KMS-11 (cell line): Measurements from ENCODE around the gene PISD.

Experiments
- H2AFZ ChIP-seq: fragments of 200-600 bp; sonication (generic); 2 replicates; pipeline ENCODE4 v1.6.1; 2016; ENCODE audit warnings: antibody characterized with exemption, mixed run types, low read depth
- H3K27ac ChIP-seq: fragments of 200-600 bp; sonication (generic); 2 replicates; pipeline ENCODE4 v1.6.1; 2016; ENCODE audit warnings: mild to moderate bottlenecking, mixed run types
- H3K27me3 ChIP-seq: fragments of 200-600 bp; sonication (generic); 2 replicates; pipeline ENCODE4 v1.6.1; 2017; ENCODE audit warnings: mild to moderate bottlenecking, low read depth, mixed run types, moderate library complexity; ENCODE audit not compliant: insufficient read depth
- H3K36me3 ChIP-seq: fragments of 200-600 bp; sonication (generic); 2 replicates; pipeline ENCODE4 v1.6.1; 2017; ENCODE audit warnings: mild to moderate bottlenecking, mixed run types; ENCODE audit not compliant: insufficient read depth
- H3K4me1 ChIP-seq: fragments of 200-600 bp; sonication (generic); 2 replicates; pipeline ENCODE4 v1.6.1; 2016; ENCODE audit warnings: mild to moderate bottlenecking, low read depth, mixed run types; ENCODE audit not compliant: poor library complexity, severe bottlenecking
- H3K4me2 ChIP-seq: fragments of 200-600 bp; sonication (generic); 2 replicates; pipeline ENCODE4 v1.7.0; 2016; ENCODE audit warnings: mild to moderate bottlenecking, mixed run types
- H3K4me3 ChIP-seq: fragments of 200-600 bp; sonication (generic); IDR thresholded peaks from 2 replicates; pipeline ENCODE4 v1.6.1; 2017; ENCODE audit warnings: low read depth, low read length, mixed read lengths; ENCODE audit not compliant: insufficient read depth
- H3K79me2 ChIP-seq: fragments of 200-600 bp; sonication (generic); 2 replicates; pipeline ENCODE4 v1.6.1; 2016; ENCODE audit warnings: low read depth, mixed run types; ENCODE audit not compliant: insufficient read depth
- H3K9ac ChIP-seq: fragments of 200-600 bp; sonication (generic); 2 replicates; pipeline ENCODE4 v1.6.1; 2016; ENCODE audit warnings: mild to moderate bottlenecking, mixed run types
- H4K20me1 ChIP-seq: fragments of 200-600 bp; sonication (generic); 2 replicates; pipeline ENCODE4 v1.6.1; 2016; ENCODE audit warnings: mild to moderate bottlenecking, mixed run types; ENCODE audit not compliant: insufficient read depth
- CTCF ChIP-seq: fragments of 200-600 bp; sonication (generic); conservative IDR thresholded peaks from 2 replicates; pipeline ENCODE4 v1.6.1; 2017; ENCODE audit warnings: low read depth, mild to moderate bottlenecking, antibody characterized with exemption, low read length, moderate library complexity, mixed read lengths

Gene PISD

GRCh38 chr22:31615940-31616314 is 46.1 kb downstream of the PISD start:
- Histone ChIP-seq H3K27ac (no peak overlapping the region), H3K4me3 (no peak overlapping the region), H3K79me2 (no peaks in the 10 kb centered on the region), H2AFZ (no peak overlapping the region), H3K4me2 (no peak overlapping the region), H4K20me1 (no peaks in the 10 kb centered on the region), H3K36me3 (no peaks in the 10 kb centered on the region), H3K9ac (no peak overlapping the region), H3K27me3 (no peaks in the 10 kb centered on the region), H3K4me1 (peaks cover 8% of the 10 kb centered on the region)
- TF ChIP-seq CTCF: no peak

DNA sequence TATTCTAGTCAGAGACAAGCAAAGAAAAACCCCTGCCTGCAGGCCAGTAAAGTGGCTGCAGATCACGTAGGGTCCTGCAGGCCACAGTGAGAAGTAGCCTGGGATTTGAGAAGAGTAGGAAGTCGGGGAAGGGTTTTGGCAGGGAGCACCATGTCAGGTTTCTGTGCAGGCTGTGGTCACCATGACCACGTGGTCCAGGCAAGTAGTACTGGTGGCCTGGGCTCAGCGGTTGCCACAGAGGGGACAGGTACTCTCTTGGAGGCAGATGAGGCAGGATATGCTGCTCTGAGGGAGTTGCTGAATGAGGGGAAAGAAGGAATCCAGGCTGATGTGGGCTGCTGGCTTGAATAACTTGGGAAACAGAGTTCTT is 46.5 kb downstream of the PISD start:
- no peaks in the 10 kb centered on the region for H3K27me3 ChIP-seq
- no peak overlapping the region for H3K4me2 ChIP-seq
- H3K4me3 ChIP-seq: no peak overlapping the region
- no peaks in the 10 kb centered on the region for H3K79me2 ChIP-seq
- no peak overlapping the region for H2AFZ ChIP-seq
- H3K9ac ChIP-seq: no peak overlapping the region
- H3K27ac ChIP-seq: no peak overlapping the region
- H3K36me3 ChIP-seq: no peaks in the 10 kb centered on the region
- no peak for TF ChIP-seq CTCF
- H4K20me1 ChIP-seq: no peaks in the 10 kb centered on the region
- H3K4me1 ChIP-seq: peaks cover 8% of the 10 kb centered on the region

DNA sequence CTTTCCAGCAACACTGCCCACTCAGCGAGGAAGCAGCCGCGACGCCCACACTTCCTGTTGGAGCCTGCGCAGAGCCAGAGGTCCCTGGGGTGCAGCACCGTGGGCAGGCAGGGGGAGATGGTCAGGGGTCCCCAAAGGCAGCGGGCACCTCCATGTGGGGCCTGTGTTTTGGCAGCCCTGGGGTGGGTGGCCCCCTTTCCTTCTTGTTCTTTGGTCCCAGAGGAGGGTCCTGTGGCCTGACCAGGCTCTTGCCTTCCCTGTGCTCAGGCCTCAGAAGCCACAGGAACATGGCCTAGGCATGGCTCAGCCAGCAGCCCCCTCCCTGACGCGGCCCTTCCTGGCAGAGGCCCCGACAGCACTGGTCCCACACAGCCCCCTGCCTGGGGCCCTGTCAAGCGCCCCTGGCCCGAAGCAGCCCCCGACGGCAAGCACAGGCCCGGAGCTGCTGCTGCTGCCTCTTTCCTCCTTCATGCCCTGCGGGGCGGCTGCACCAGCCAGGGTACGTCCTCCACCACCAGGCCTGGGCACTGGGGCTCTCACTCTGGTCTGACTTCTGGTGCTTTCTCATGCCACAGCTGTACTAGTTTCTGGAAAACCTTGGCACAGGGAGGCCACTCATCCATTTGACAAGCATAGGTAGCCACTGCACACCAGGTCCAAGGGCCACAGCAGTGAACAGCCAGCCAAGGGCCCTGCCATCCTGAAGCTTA is 47.1 kb downstream of the PISD start:
- no peaks in the 10 kb centered on the region for H4K20me1 ChIP-seq
- no peak overlapping the region for H3K4me2 ChIP-seq
- no peak overlapping the region for H3K4me3 ChIP-seq
- no peak overlapping the region for H3K9ac ChIP-seq
- H3K79me2 ChIP-seq: no peaks in the 10 kb centered on the region
- no peak for TF ChIP-seq CTCF
- H3K27me3 ChIP-seq: no peaks in the 10 kb centered on the region
- no peak overlapping the region for H3K27ac ChIP-seq
- H3K4me1 ChIP-seq: peaks cover 8% of the 10 kb centered on the region
- no peak overlapping the region for H2AFZ ChIP-seq
- no peaks in the 10 kb centered on the region for H3K36me3 ChIP-seq

GRCh38 chr22:31613904-31614296 is 48.1 kb downstream of the PISD start:
- no peaks in the 10 kb centered on the region for H3K79me2 ChIP-seq
- no peak overlapping the region for H3K4me2 ChIP-seq
- no peak overlapping the region for H3K4me3 ChIP-seq
- no peaks in the 10 kb centered on the region for H3K27me3 ChIP-seq
- no peak overlapping the region for H3K27ac ChIP-seq
- H4K20me1 ChIP-seq: no peaks in the 10 kb centered on the region
- H3K4me1 ChIP-seq: peaks cover 8% of the 10 kb centered on the region
- no peak overlapping the region for H3K9ac ChIP-seq
- no peak overlapping the region for H2AFZ ChIP-seq
- no peak for TF ChIP-seq CTCF
- no peaks in the 10 kb centered on the region for H3K36me3 ChIP-seq
